ENCODE results near the gene CSNK1G2. TPM values are rescaled to one million over a fixed set of nuclear protein-coding genes. Genes with fewer than 3 reads are reported as not detected.

The CSNK1G2 gene
- 10 to 100 TPM; 33.1 to 58.6 TPM for total RNA-seq

DNA sequence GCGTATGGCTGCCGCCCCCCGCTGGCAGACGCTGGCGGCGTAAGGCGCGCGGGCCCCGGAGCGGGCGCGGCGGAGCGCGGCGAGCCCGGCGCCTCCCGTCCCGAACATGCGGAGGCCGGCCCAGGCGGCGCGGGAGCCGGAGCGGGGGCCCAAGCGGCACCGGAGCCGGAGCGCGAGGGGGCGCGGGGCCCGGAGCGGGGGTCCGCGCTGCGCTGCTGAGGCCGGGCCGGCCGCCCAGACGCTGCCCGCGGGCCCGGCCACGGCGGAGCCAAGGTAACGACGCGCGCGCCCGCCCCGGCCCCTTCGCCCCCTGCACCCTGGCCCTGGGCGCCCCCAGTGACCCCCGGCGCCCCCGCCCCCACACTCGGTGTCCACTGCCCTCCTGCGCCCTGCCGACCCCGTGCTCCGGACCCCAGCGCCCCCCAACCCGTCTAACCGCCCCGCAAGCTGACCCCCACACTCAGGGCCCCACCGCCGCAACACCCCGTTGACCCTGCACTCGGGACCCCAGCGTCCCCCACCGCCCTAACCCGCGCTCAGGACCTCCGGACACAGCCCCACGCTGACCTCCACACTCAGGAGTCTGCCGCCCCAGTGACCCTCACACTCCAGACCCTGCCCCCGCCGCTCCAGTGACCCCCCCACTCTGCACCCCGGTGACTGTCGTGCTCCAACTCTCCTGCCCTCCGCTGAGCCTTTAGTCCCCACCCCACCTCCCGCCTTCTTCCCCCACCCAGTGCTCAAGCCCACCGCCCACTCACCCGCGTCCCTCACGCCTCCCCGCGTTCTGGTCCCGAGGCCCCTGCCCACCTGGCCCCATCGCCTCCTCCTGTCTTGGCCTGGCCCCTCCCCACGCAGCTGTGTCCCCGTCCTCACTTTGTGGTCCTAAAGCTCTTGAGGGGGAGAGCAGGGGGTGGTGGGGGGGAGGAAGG lies at the start of gene CSNK1G2:
CSNK1G2 (plus strand) TSS at position 27 of the 932 bp plus-strand sequence. CDS start 28,601 bp downstream, outside the sequence.
- Mint-ChIP-seq H3K27ac (peak within 1 kb of the TSS; percentile 89 to 95), H3K9me3 (no peaks in the 10 kb centered on the region), H3K36me3 (peaks cover 0 to 9% of the 10 kb centered on the region in 2 donors)
- ATAC-seq (peak; percentile 40 to 62), DNase-seq (ENCODE audit: low spot score in 2 of 2) (no peak)

DNA sequence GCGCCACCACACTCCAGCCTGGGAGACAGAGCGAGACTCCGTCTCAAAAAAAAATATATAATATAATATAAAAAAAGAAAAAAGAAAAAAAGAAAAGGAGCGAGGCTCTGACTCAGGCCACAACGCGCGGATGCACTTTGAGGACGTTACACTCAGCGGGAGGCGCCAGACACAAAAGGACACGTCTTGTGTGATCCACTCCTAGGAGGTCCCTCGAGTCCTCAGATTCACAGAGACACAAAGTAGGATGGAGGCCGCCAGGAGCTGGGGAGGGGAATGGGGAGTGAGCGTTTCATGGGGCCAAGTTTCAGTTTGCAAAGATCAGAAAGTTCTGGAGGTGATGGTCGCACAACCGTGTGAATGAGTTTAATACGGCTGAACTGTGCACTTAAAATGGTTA lies 47.2 kb upstream of the CSNK1G2 start:
- Mint-ChIP-seq H3K36me3 (no peaks in the 10 kb centered on the region), H3K9me3 (no peaks in the 10 kb centered on the region), H3K27ac (peak overlapping the region in 1 of 2 donors; percentile 39)
- ATAC-seq (no peak), DNase-seq (ENCODE audit: low spot score in 2 of 2) (no peak)

GRCh38 chr19:1896508-1896907 lies 44.5 kb upstream of the CSNK1G2 start:
- DNase-seq (ENCODE audit: low spot score in 2 of 2) = no peak
- Mint-ChIP-seq H3K27ac (peak overlapping the region; percentile 86 to 95), H3K9me3 (no peaks in the 10 kb centered on the region), H3K36me3 (no peaks in the 10 kb centered on the region)
- no peak for ATAC-seq

GRCh38 chr19:1901940-1902404 lies 39.0 kb upstream of the CSNK1G2 start:
- Mint-ChIP-seq H3K9me3 (no peaks in the 10 kb centered on the region), H3K27ac (no peak overlapping the region), H3K36me3 (peaks cover 0 to 5% of the 10 kb centered on the region in 2 donors)
- ATAC-seq (no peak), DNase-seq (ENCODE audit: low spot score in 2 of 2) (no peak)

GRCh38 chr19:1902923-1903322 lies 38.0 kb upstream of the CSNK1G2 start:
- H3K9me3 Mint-ChIP-seq = no peaks in the 10 kb centered on the region
- no peak for DNase-seq (ENCODE audit: low spot score in 2 of 2)
- peak overlapping the region in 1 of 2 donors; percentile 84 for H3K27ac Mint-ChIP-seq
- peaks cover 0 to 5% of the 10 kb centered on the region in 2 donors for H3K36me3 Mint-ChIP-seq
- ATAC-seq = no peak

GRCh38 chr19:1904860-1905109 lies 36.2 kb upstream of the CSNK1G2 start:
- ATAC-seq (peak in 1 of 2 donors; percentile 8), DNase-seq (ENCODE audit: low spot score in 2 of 2) (no peak)
- Mint-ChIP-seq H3K36me3 (peaks cover 0 to 5% of the 10 kb centered on the region in 2 donors), H3K27ac (peak overlapping the region; percentile 29 to 84), H3K9me3 (no peaks in the 10 kb centered on the region)

DNA sequence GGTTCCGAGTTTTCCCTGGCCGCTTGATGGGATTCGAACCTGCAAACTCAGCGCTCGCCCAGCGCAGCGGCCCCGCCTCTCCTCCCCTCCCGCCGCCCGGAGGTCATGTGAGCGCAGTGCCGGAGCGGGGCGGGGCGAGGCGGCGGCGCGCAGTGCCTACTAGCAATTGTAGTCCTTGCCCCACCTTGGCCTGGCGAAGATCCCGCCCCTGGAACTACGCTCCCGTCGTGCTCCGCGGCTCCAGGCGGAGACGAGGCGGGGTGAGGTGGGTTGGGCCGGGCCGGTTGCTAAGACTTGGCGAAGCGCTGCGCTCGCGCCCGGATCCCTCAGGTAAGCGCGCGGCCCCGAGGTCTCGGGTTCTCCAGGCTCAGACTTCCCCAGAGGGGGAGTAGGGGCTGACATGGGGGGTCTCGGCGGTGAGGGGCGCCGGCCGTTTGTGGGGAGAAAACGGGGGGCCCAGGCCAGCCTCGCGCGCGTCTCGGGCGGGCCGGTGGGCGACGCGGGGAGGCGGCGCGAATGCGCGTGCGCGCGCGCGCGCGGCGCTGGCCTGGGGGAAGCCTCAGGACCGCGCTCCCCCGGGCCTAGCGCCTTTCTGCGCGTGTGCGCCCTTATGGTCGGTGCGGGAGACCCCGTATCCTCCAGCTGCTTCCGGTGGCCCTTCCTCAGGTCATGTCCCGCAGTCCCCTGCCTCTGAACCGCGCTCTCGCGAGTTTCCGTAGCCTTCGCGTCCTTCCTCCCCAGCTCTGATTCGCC lies 35.7 kb upstream of the CSNK1G2 start, which contains the start of the genes ADAT3 and SCAMP4:
ADAT3 (plus strand) TSS at position 290 of the 753 bp plus-strand sequence. CDS start 6,649 bp downstream, outside the sequence.
SCAMP4 (plus strand) TSS at position 290 of the 753 bp plus-strand sequence. CDS start 9,621 bp downstream, outside the sequence.
- Mint-ChIP-seq H3K36me3 (peaks cover 0 to 5% of the 10 kb centered on the region in 2 donors), H3K27ac (peak within 1 kb of the TSS; percentile 84), H3K9me3 (no peaks in the 10 kb centered on the region)
- peak; percentile 96 to 98 for ATAC-seq
- DNase-seq (ENCODE audit: low spot score in 2 of 2) = peak; percentile 97 to 98

GRCh38 chr19:1905863-1906375 lies 35.1 kb upstream of the CSNK1G2 start:
- ATAC-seq (no peak), DNase-seq (ENCODE audit: low spot score in 2 of 2) (no peak)
- Mint-ChIP-seq H3K36me3 (peaks cover 0 to 5% of the 10 kb centered on the region in 2 donors), H3K27ac (peak overlapping the region; percentile 84), H3K9me3 (no peaks in the 10 kb centered on the region)

DNA sequence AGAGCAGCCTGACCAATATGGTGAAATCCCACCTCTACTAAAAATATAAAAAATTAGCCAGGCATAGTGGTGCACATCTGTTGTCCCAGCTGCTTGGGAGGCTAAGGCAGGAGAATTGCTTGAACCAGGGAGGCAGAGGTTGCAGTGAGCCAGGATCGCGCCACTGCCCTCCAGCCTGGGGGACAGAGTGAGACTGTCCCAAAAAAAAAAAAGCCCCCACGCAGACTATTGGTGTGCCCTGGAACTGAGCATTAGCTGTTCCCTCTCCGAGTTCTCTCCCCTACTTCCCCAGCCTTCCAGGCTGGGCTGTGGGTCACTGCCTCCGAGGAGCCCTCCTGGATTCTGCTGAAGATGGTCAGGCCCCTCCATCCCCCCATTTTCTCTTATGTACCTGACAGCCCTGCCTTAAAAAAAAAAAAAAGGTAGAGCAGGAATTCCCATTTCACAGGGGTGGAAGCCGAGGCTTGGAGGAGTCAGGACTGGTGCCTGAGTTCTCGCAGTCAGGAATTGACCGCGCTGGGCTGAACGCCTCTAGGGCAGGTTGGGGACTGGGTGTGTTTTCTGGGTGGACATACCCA lies 33.9 kb upstream of the CSNK1G2 start:
- H3K36me3 Mint-ChIP-seq = peaks cover 0 to 5% of the 10 kb centered on the region in 2 donors
- no peaks in the 10 kb centered on the region for H3K9me3 Mint-ChIP-seq
- peak overlapping the region in 1 of 2 donors; percentile 60 for H3K27ac Mint-ChIP-seq
- ATAC-seq (no peak), DNase-seq (ENCODE audit: low spot score in 2 of 2) (no peak)

- H3K27ac Mint-ChIP-seq = no peak overlapping the region
- ATAC-seq (no peak), DNase-seq (ENCODE audit: low spot score in 2 of 2) (no peak)
- H3K9me3 Mint-ChIP-seq = no peaks in the 10 kb centered on the region
- H3K36me3 Mint-ChIP-seq = peaks cover 0 to 5% of the 10 kb centered on the region in 2 donors
Observed at GRCh38 chr19:1907563-1908363, 33.2 kb upstream of the CSNK1G2 start.

DNA sequence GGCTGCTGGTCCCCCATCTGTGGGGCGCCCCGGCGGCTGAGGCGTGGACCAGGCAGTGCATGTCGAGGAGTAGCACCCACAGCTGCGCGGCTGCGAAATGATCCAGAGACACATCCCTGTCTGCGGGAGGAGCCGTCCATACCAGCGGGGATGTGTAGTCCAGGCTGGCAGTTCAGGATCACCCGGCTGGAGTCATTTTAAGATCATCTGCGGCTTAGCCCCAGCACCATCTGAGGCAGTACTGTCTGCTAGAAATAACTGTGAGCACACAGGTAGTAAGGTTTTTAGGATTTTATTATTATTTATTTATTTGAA lies 32.7 kb upstream of the CSNK1G2 start:
- ATAC-seq (no peak), DNase-seq (ENCODE audit: low spot score in 2 of 2) (no peak)
- no peaks in the 10 kb centered on the region for H3K9me3 Mint-ChIP-seq
- no peak overlapping the region for H3K27ac Mint-ChIP-seq
- peaks cover 0 to 5% of the 10 kb centered on the region in 2 donors for H3K36me3 Mint-ChIP-seq

GRCh38 chr19:1909761-1910080 lies 31.3 kb upstream of the CSNK1G2 start:
- no peak overlapping the region for H3K27ac Mint-ChIP-seq
- H3K9me3 Mint-ChIP-seq = no peaks in the 10 kb centered on the region
- peaks cover 0 to 5% of the 10 kb centered on the region in 2 donors for H3K36me3 Mint-ChIP-seq
- no peak for ATAC-seq
- no peak for DNase-seq (ENCODE audit: low spot score in 2 of 2)

GRCh38 chr19:1910177-1910576 lies 30.8 kb upstream of the CSNK1G2 start:
- Mint-ChIP-seq H3K9me3 (no peaks in the 10 kb centered on the region), H3K27ac (no peak overlapping the region), H3K36me3 (peaks cover 0 to 5% of the 10 kb centered on the region in 2 donors)
- no peak for ATAC-seq
- no peak for DNase-seq (ENCODE audit: low spot score in 2 of 2)

- ATAC-seq (no peak), DNase-seq (ENCODE audit: low spot score in 2 of 2) (no peak)
- H3K9me3 Mint-ChIP-seq = no peaks in the 10 kb centered on the region
- no peaks in the 10 kb centered on the region for H3K36me3 Mint-ChIP-seq
- H3K27ac Mint-ChIP-seq = no peak overlapping the region
Observed at GRCh38 chr19:1911098-1911497, 29.9 kb upstream of the CSNK1G2 start.

DNA sequence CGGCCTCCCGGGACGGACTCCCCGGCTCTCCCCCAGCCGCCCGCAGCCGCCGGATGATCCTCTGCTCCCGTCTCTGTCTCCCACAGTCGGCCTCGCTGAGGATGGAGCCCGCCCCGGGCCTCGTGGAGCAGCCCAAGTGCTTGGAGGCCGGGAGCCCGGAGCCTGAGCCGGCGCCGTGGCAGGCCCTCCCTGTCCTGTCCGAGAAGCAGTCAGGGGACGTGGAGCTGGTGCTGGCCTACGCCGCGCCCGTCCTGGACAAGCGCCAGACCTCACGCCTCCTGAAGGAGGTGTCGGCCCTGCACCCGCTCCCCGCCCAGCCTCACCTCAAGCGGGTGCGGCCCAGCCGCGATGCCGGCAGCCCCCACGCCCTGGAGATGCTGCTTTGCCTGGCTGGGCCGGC lies 29.0 kb upstream of the CSNK1G2 start:
- Mint-ChIP-seq H3K36me3 (no peaks in the 10 kb centered on the region), H3K9me3 (no peaks in the 10 kb centered on the region), H3K27ac (no peak overlapping the region)
- no peak for DNase-seq (ENCODE audit: low spot score in 2 of 2)
- no peak for ATAC-seq
